ENCODE measurements around the gene DENND1A. TPM values are rescaled to one million over a fixed set of nuclear protein-coding genes. Genes with fewer than 3 reads are reported as not detected.

DENND1A gene
- polyA plus RNA-seq, 1 donor, result 16.7 TPM

- no peak for DNase-seq
Measured at GRCh38 chr9:123680352-123680751, 249.6 kb downstream of the DENND1A start.

GRCh38 chr9:123679330-123679987 lies 250.5 kb downstream of the DENND1A start:
- DNase-seq, result no peak

- no peak for DNase-seq
Measured at GRCh38 chr9:123678878-123679329, 251.0 kb downstream of the DENND1A start.

GRCh38 chr9:123678038-123678877 lies 251.7 kb downstream of the DENND1A start:
- no peak for DNase-seq

- no peak for DNase-seq
Measured at GRCh38 chr9:123676869-123677268, 253.1 kb downstream of the DENND1A start.

GRCh38 chr9:123669346-123669745 lies 260.6 kb downstream of the DENND1A start:
- no peak for DNase-seq

GRCh38 chr9:123663529-123663928 lies 266.4 kb downstream of the DENND1A start:
- DNase-seq, result no peak

- no peak for DNase-seq
Measured at GRCh38 chr9:123662057-123662776, 267.7 kb downstream of the DENND1A start.

GRCh38 chr9:123660691-123661466 lies 269.0 kb downstream of the DENND1A start:
- DNase-seq, result no peak

GRCh38 chr9:123659358-123659757 lies 270.6 kb downstream of the DENND1A start:
- DNase-seq, result no peak

GRCh38 chr9:123658792-123659191 lies 271.1 kb downstream of the DENND1A start:
- DNase-seq, result no peak

GRCh38 chr9:123657941-123658340 lies 272.0 kb downstream of the DENND1A start:
- DNase-seq, result no peak

GRCh38 chr9:123657099-123657498 lies 272.8 kb downstream of the DENND1A start:
- no peak for DNase-seq

GRCh38 chr9:123656565-123656964 lies 273.4 kb downstream of the DENND1A start:
- no peak for DNase-seq

- no peak for DNase-seq
Measured at GRCh38 chr9:123655681-123656423, 274.1 kb downstream of the DENND1A start.

GRCh38 chr9:123654994-123655637 lies 274.8 kb downstream of the DENND1A start:
- DNase-seq, result no peak

GRCh38 chr9:123654218-123654993 lies 275.5 kb downstream of the DENND1A start:
- no peak for DNase-seq

- DNase-seq, result no peak
Measured at GRCh38 chr9:123652416-123652815, 277.5 kb downstream of the DENND1A start.

GRCh38 chr9:123651871-123652270 lies 278.1 kb downstream of the DENND1A start:
- no peak for DNase-seq

- DNase-seq, result no peak
Measured at GRCh38 chr9:123651273-123651672, 278.7 kb downstream of the DENND1A start.

All from hindlimb muscle (tissue), 1 donor.